Neuronal stem cell (in vitro differentiated cells): ENCODE data around the gene SLC66A3.

Experiments
- DNase-seq: peaks from one replicate; pipeline ENCODE4 v3.0.0-alpha.2; 2013; ENCODE audit warnings: low spot score
- H2AFZ ChIP-seq: one replicate; pipeline ENCODE4 v1.6.1; 2013; ENCODE audit warnings: mild to moderate bottlenecking, low read length, inconsistent platforms
- H2AK5ac ChIP-seq: 2 replicates; pipeline ENCODE4 v1.6.1; 2013; ENCODE audit warnings: low read depth, mild to moderate bottlenecking, inconsistent platforms, low read length, moderate library complexity, mixed read lengths
- H2BK120ac ChIP-seq: 2 replicates; pipeline ENCODE4 v1.6.1; 2013; ENCODE audit warnings: low read depth, mild to moderate bottlenecking, inconsistent platforms, low read length, moderate library complexity, mixed read lengths
- H2BK12ac ChIP-seq: one replicate; pipeline ENCODE4 v1.6.1; 2013; ENCODE audit warnings: low read length, inconsistent platforms
- H2BK15ac ChIP-seq: 2 replicates; pipeline ENCODE4 v1.6.1; 2013; ENCODE audit warnings: mild to moderate bottlenecking, low read length, inconsistent platforms, mixed read lengths
- H2BK5ac ChIP-seq: one replicate; pipeline ENCODE4 v1.6.1; 2013; ENCODE audit warnings: inconsistent platforms, mild to moderate bottlenecking, low read length, moderate library complexity
- H3K14ac ChIP-seq: one replicate; pipeline ENCODE4 v1.6.1; 2013; ENCODE audit warnings: low read length, inconsistent platforms
- H3K18ac ChIP-seq: 2 replicates; pipeline ENCODE4 v1.6.1; 2013; ENCODE audit warnings: low read length, inconsistent platforms
- H3K23ac ChIP-seq: 2 replicates; pipeline ENCODE4 v1.6.1; 2013; ENCODE audit warnings: low read depth, mild to moderate bottlenecking, mixed read lengths, low read length, inconsistent platforms; ENCODE audit not compliant: poor library complexity
- H3K27ac ChIP-seq: replicated peaks from 3 replicates; pipeline ENCODE4 v1.5.1; 2013; ENCODE audit warnings: low read length, inconsistent platforms
- H3K27me3 ChIP-seq, 3 experiments: 2 replicates each; pipeline ENCODE4 v1.6.1; 2013; ENCODE audit warnings: low read length in 3 of 3, mild to moderate bottlenecking in 2 of 3, inconsistent platforms in 1 of 3, low read depth in 1 of 3, mixed read lengths in 1 of 3, moderate library complexity in 1 of 3; ENCODE audit not compliant: control insufficient read depth in 3 of 3, insufficient read depth in 3 of 3
- H3K36me3 ChIP-seq, 2 donors: replicated peaks in 1 of 2; 2 replicates each; pipeline ENCODE4 v1.6.1; 2013; ENCODE audit warnings: low read length in 2 of 2; ENCODE audit not compliant: control insufficient read depth in 2 of 2, insufficient read depth in 2 of 2
- H3K4ac ChIP-seq: 2 replicates; pipeline ENCODE4 v1.6.1; 2013; ENCODE audit warnings: inconsistent platforms, mild to moderate bottlenecking, low read length, moderate library complexity
- H3K4me1 ChIP-seq, 2 donors: 1 replicate in 1 of 2; 2 replicates in 1 of 2; pipeline ENCODE4 v1.6.1; 2013; ENCODE audit warnings: low read length in 2 of 2, low read depth in 1 of 2; ENCODE audit not compliant: control insufficient read depth in 2 of 2, insufficient read depth in 1 of 2
- H3K4me2 ChIP-seq: one replicate; pipeline ENCODE4 v1.6.1; 2013; ENCODE audit warnings: mild to moderate bottlenecking, low read length, inconsistent platforms; ENCODE audit not compliant: insufficient read depth, poor library complexity, severe bottlenecking
- H3K4me3 ChIP-seq, 2 donors: 2 replicates each; pipeline ENCODE4 v1.5.1; 2013; ENCODE audit warnings: low read length in 2 of 2, mild to moderate bottlenecking in 2 of 2, inconsistent platforms in 1 of 2, moderate library complexity in 1 of 2
- H3K79me1 ChIP-seq: one replicate; pipeline ENCODE4 v1.6.1; 2013; ENCODE audit warnings: low read depth, mild to moderate bottlenecking, inconsistent platforms, low read length, moderate library complexity
- H3K9ac ChIP-seq: one replicate; pipeline ENCODE4 v1.6.1; 2013; ENCODE audit warnings: mild to moderate bottlenecking, low read depth, low read length, inconsistent platforms; ENCODE audit not compliant: poor library complexity
- H3K9me3 ChIP-seq, 2 donors: replicated peaks in 1 of 2; 2 replicates each; pipeline versions ENCODE3 to v1.6.1; 2013; ENCODE audit warnings: low read length in 2 of 2, mild to moderate bottlenecking in 2 of 2, inconsistent platforms in 1 of 2, low read depth in 1 of 2, mixed read lengths in 1 of 2, moderate library complexity in 1 of 2; ENCODE audit not compliant: control insufficient read depth in 2 of 2, insufficient read depth in 1 of 2
- H4K8ac ChIP-seq: one replicate; pipeline ENCODE4 v1.6.1; 2013; ENCODE audit warnings: low read depth, mild to moderate bottlenecking, inconsistent platforms, low read length, moderate library complexity
- H4K91ac ChIP-seq: one replicate; pipeline ENCODE4 v1.6.1; 2013; ENCODE audit warnings: low read length, low read depth, mild to moderate bottlenecking, inconsistent platforms; ENCODE audit not compliant: poor library complexity
- WGBS, 2 donors: extraction: QIAGEN DNeasy Blood & Tissue Kit; methylation state at CpG; one replicate each; pipeline ENCODE4 v1.1.7; 2013; ENCODE audit warnings: missing lambda C conversion rate in 2 of 2, mixed read lengths in 1 of 2; ENCODE audit not compliant: insufficient read length in 2 of 2, insufficient replicate concordance in 1 of 2; ENCODE audit errors: extremely low coverage in 2 of 2; 5-methylcytosine and 5-hydroxymethylcytosine counted together

Gene SLC66A3

GRCh38 chr2:11200651-11201050 is 45.4 kb downstream of the SLC66A3 start:
- Histone ChIP-seq H3K9ac (no peak overlapping the region), H3K4ac (no peak overlapping the region), H3K27me3 (no peaks in the 10 kb centered on the region), H3K4me2 (no peak overlapping the region), H2AK5ac (no peak overlapping the region), H3K79me1 (no peaks in the 10 kb centered on the region), H2BK12ac (no peak overlapping the region), H4K91ac (no peak overlapping the region), H4K8ac (no peak overlapping the region), H3K18ac (no peak overlapping the region), H2BK15ac (no peak overlapping the region), H3K27ac (no peak overlapping the region), H3K14ac (no peak overlapping the region), H2BK5ac (no peak overlapping the region), H3K23ac (no peak overlapping the region), H2AFZ (no peak overlapping the region), H2BK120ac (no peak overlapping the region), H3K4me3 (no peak overlapping the region), H3K9me3 (no peaks in the 10 kb centered on the region), H3K4me1 (no peaks in the 10 kb centered on the region), H3K36me3 (peaks cover 4 to 98% of the 10 kb centered on the region in 2 donors)
- DNase-seq = no peak
- WGBS, 2 donors = no CpG with 5 or more reads among the region's 2 CpGs

DNA sequence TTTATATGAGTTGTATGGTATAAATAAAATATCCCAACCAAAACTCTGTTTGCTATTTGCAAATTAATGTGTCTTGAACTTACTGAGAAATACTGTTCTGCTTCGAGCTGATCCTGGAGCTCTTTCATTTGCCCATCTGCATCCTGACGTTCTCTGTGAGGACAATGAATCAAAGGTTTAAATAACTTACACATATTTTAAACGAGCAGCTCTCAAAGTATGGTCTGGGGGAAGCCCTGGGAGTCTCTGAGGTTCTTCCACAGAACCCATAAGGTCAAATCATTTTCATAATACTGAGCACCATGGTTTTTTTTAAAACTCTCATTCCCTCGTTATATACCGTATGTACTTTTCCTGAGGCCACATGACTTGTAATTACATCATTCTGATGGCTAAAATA is 46.7 kb downstream of the SLC66A3 start:
- DNase-seq = no peak
- Histone ChIP-seq H3K4me1 (no peaks in the 10 kb centered on the region), H2BK5ac (no peak overlapping the region), H3K27ac (no peak overlapping the region), H3K4me2 (no peak overlapping the region), H2BK12ac (no peak overlapping the region), H2AFZ (no peak overlapping the region), H3K9ac (no peak overlapping the region), H3K23ac (no peak overlapping the region), H4K91ac (no peak overlapping the region), H2AK5ac (no peak overlapping the region), H2BK120ac (no peak overlapping the region), H3K79me1 (no peaks in the 10 kb centered on the region), H2BK15ac (no peak overlapping the region), H3K14ac (no peak overlapping the region), H3K18ac (no peak overlapping the region), H4K8ac (no peak overlapping the region), H3K27me3 (no peaks in the 10 kb centered on the region), H3K4me3 (no peak overlapping the region), H3K4ac (no peak overlapping the region), H3K36me3 (peaks cover 2 to 98% of the 10 kb centered on the region in 2 donors), H3K9me3 (no peaks in the 10 kb centered on the region)
- WGBS, 2 donors = no CpG with 5 or more reads among the region's 5 CpGs

- Histone ChIP-seq H3K4me1 (no peaks in the 10 kb centered on the region), H3K27me3 (no peaks in the 10 kb centered on the region), H2BK120ac (no peak overlapping the region), H2BK15ac (no peak overlapping the region), H2AFZ (no peak overlapping the region), H3K36me3 (peaks cover 2 to 97% of the 10 kb centered on the region in 2 donors), H3K79me1 (no peaks in the 10 kb centered on the region), H2BK12ac (no peak overlapping the region), H3K9ac (no peak overlapping the region), H3K18ac (no peak overlapping the region), H3K27ac (no peak overlapping the region), H3K4me2 (no peak overlapping the region), H3K23ac (no peak overlapping the region), H3K4ac (no peak overlapping the region), H3K4me3 (no peak overlapping the region), H4K91ac (no peak overlapping the region), H4K8ac (no peak overlapping the region), H2AK5ac (no peak overlapping the region), H3K14ac (no peak overlapping the region), H3K9me3 (no peaks in the 10 kb centered on the region), H2BK5ac (no peak overlapping the region)
- DNase-seq = no peak
- WGBS, 2 donors = no CpG with 5 or more reads among the region's 3 CpGs
These were observed 48.2 kb downstream of the SLC66A3 start for GRCh38 chr2:11203480-11203879.

DNA sequence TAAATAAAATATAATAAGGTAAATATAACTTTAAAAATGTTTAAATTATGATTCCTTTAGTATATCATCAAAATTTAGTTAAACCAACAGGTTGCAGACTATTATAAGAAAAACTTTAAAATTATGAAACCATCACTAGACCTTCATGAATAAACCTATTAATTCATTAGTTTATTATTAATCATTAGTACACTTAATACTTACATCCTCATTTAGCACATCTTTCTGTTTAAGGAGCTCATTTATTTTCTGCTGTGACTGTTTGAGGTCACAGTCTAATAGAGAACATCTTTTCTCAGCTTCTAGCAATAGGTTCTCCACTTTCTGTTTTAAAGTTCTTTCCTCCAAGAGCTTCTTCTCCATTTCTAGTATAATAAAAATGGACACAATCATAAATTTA is 52.8 kb downstream of the SLC66A3 start:
- Histone ChIP-seq H3K4me1 (no peaks in the 10 kb centered on the region), H2BK5ac (no peak overlapping the region), H3K27ac (no peak overlapping the region), H4K8ac (no peak overlapping the region), H2AFZ (no peak overlapping the region), H3K27me3 (no peaks in the 10 kb centered on the region), H3K36me3 (peaks cover 4 to 99% of the 10 kb centered on the region in 2 donors), H3K4ac (no peak overlapping the region), H3K23ac (no peak overlapping the region), H3K9ac (no peak overlapping the region), H4K91ac (no peak overlapping the region), H2BK15ac (no peak overlapping the region), H3K14ac (no peak overlapping the region), H2BK120ac (no peak overlapping the region), H3K4me2 (no peak overlapping the region), H3K79me1 (no peaks in the 10 kb centered on the region), H3K18ac (no peak overlapping the region), H3K4me3 (no peak overlapping the region), H3K9me3 (no peaks in the 10 kb centered on the region), H2AK5ac (no peak overlapping the region), H2BK12ac (no peak overlapping the region)
- no peak for DNase-seq
